ENCODE results near the gene FAM107B.

GRCh38 chr10:14583252-14583651 lies 191.4 kb downstream of the FAM107B start:
- no peak for TF ChIP-seq CTCF (IDR thresholded peaks at IDR 0.05)
- TF ChIP-seq POLR2AphosphoS5 (IDR thresholded peaks at IDR 0.05): no peak
- no peak for TF ChIP-seq POLR2A (IDR thresholded peaks at IDR 0.05)
- TF ChIP-seq EP300 (IDR thresholded peaks at IDR 0.05): no peak

Data from gastroesophageal sphincter (tissue), 3 donors.